Neuronal stem cell (in vitro differentiated cells): ENCODE data around the gene PEDS1.
A peak's percentile ranks its signal among the peaks of the same experiment; 100 is the strongest.

Experiments
- DNase-seq: peaks from one replicate; pipeline ENCODE4 v3.0.0-alpha.2; 2013; ENCODE audit warnings: low spot score
- H2AFZ ChIP-seq: one replicate; pipeline ENCODE4 v1.6.1; 2013; ENCODE audit warnings: mild to moderate bottlenecking, low read length, inconsistent platforms
- H2AK5ac ChIP-seq: 2 replicates; pipeline ENCODE4 v1.6.1; 2013; ENCODE audit warnings: low read depth, mild to moderate bottlenecking, inconsistent platforms, low read length, moderate library complexity, mixed read lengths
- H2BK120ac ChIP-seq: 2 replicates; pipeline ENCODE4 v1.6.1; 2013; ENCODE audit warnings: low read depth, mild to moderate bottlenecking, inconsistent platforms, low read length, moderate library complexity, mixed read lengths
- H2BK12ac ChIP-seq: one replicate; pipeline ENCODE4 v1.6.1; 2013; ENCODE audit warnings: low read length, inconsistent platforms
- H2BK15ac ChIP-seq: 2 replicates; pipeline ENCODE4 v1.6.1; 2013; ENCODE audit warnings: mild to moderate bottlenecking, low read length, inconsistent platforms, mixed read lengths
- H2BK5ac ChIP-seq: one replicate; pipeline ENCODE4 v1.6.1; 2013; ENCODE audit warnings: inconsistent platforms, mild to moderate bottlenecking, low read length, moderate library complexity
- H3K14ac ChIP-seq: one replicate; pipeline ENCODE4 v1.6.1; 2013; ENCODE audit warnings: low read length, inconsistent platforms
- H3K18ac ChIP-seq: 2 replicates; pipeline ENCODE4 v1.6.1; 2013; ENCODE audit warnings: low read length, inconsistent platforms
- H3K23ac ChIP-seq: 2 replicates; pipeline ENCODE4 v1.6.1; 2013; ENCODE audit warnings: low read depth, mild to moderate bottlenecking, mixed read lengths, low read length, inconsistent platforms; ENCODE audit not compliant: poor library complexity
- H3K27ac ChIP-seq: replicated peaks from 3 replicates; pipeline ENCODE4 v1.5.1; 2013; ENCODE audit warnings: low read length, inconsistent platforms
- H3K27me3 ChIP-seq, 3 experiments: 2 replicates each; pipeline ENCODE4 v1.6.1; 2013; ENCODE audit warnings: low read length in 3 of 3, mild to moderate bottlenecking in 2 of 3, inconsistent platforms in 1 of 3, low read depth in 1 of 3, mixed read lengths in 1 of 3, moderate library complexity in 1 of 3; ENCODE audit not compliant: control insufficient read depth in 3 of 3, insufficient read depth in 3 of 3
- H3K36me3 ChIP-seq, 2 donors: replicated peaks in 1 of 2; 2 replicates each; pipeline ENCODE4 v1.6.1; 2013; ENCODE audit warnings: low read length in 2 of 2; ENCODE audit not compliant: control insufficient read depth in 2 of 2, insufficient read depth in 2 of 2
- H3K4ac ChIP-seq: 2 replicates; pipeline ENCODE4 v1.6.1; 2013; ENCODE audit warnings: inconsistent platforms, mild to moderate bottlenecking, low read length, moderate library complexity
- H3K4me1 ChIP-seq, 2 donors: 1 replicate in 1 of 2; 2 replicates in 1 of 2; pipeline ENCODE4 v1.6.1; 2013; ENCODE audit warnings: low read length in 2 of 2, low read depth in 1 of 2; ENCODE audit not compliant: control insufficient read depth in 2 of 2, insufficient read depth in 1 of 2
- H3K4me2 ChIP-seq: one replicate; pipeline ENCODE4 v1.6.1; 2013; ENCODE audit warnings: mild to moderate bottlenecking, low read length, inconsistent platforms; ENCODE audit not compliant: insufficient read depth, poor library complexity, severe bottlenecking
- H3K4me3 ChIP-seq, 2 donors: 2 replicates each; pipeline ENCODE4 v1.5.1; 2013; ENCODE audit warnings: low read length in 2 of 2, mild to moderate bottlenecking in 2 of 2, inconsistent platforms in 1 of 2, moderate library complexity in 1 of 2
- H3K79me1 ChIP-seq: one replicate; pipeline ENCODE4 v1.6.1; 2013; ENCODE audit warnings: low read depth, mild to moderate bottlenecking, inconsistent platforms, low read length, moderate library complexity
- H3K9ac ChIP-seq: one replicate; pipeline ENCODE4 v1.6.1; 2013; ENCODE audit warnings: mild to moderate bottlenecking, low read depth, low read length, inconsistent platforms; ENCODE audit not compliant: poor library complexity
- H3K9me3 ChIP-seq, 2 donors: replicated peaks in 1 of 2; 2 replicates each; pipeline versions ENCODE3 to v1.6.1; 2013; ENCODE audit warnings: low read length in 2 of 2, mild to moderate bottlenecking in 2 of 2, inconsistent platforms in 1 of 2, low read depth in 1 of 2, mixed read lengths in 1 of 2, moderate library complexity in 1 of 2; ENCODE audit not compliant: control insufficient read depth in 2 of 2, insufficient read depth in 1 of 2
- H4K8ac ChIP-seq: one replicate; pipeline ENCODE4 v1.6.1; 2013; ENCODE audit warnings: low read depth, mild to moderate bottlenecking, inconsistent platforms, low read length, moderate library complexity
- H4K91ac ChIP-seq: one replicate; pipeline ENCODE4 v1.6.1; 2013; ENCODE audit warnings: low read length, low read depth, mild to moderate bottlenecking, inconsistent platforms; ENCODE audit not compliant: poor library complexity
- WGBS, 2 donors: extraction: QIAGEN DNeasy Blood & Tissue Kit; methylation state at CpG; one replicate each; pipeline ENCODE4 v1.1.7; 2013; ENCODE audit warnings: missing lambda C conversion rate in 2 of 2, mixed read lengths in 1 of 2; ENCODE audit not compliant: insufficient read length in 2 of 2, insufficient replicate concordance in 1 of 2; ENCODE audit errors: extremely low coverage in 2 of 2; 5-methylcytosine and 5-hydroxymethylcytosine counted together

PEDS1 gene

DNA sequence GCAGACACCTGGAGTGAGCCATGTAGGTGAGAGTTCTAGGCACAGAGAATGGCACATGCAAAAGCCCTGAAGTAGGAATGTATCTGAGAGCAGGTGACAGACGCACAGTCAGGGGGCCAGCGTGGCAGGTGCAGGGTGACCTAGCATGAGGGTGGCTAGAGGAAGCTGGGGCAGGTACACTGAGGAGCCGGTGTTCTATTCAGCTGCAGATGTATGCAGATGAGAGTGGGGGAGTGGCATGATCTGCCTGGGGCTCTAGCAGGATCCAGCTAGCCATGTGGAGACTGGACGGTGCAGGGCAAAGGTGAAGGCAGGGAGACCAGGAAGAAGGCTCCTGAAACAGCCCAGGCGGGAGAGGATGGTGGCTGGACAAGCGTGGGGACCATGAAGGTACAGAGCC lies 10.7 kb downstream of the PEDS1 start:
- no peak overlapping the region for H4K8ac ChIP-seq
- no peak overlapping the region for H3K4me3 ChIP-seq
- peak overlapping the region; percentile 43 for H3K23ac ChIP-seq
- no peak overlapping the region for H3K9ac ChIP-seq
- H2BK120ac ChIP-seq: no peak overlapping the region
- no peak overlapping the region for H2AFZ ChIP-seq
- WGBS, 2 donors: no CpG with 5 or more reads among the region's 6 CpGs
- H3K27me3 ChIP-seq: no peaks in the 10 kb centered on the region
- no peak for DNase-seq
- H3K4me1 ChIP-seq: peaks cover 8 to 12% of the 10 kb centered on the region in 2 donors
- no peak overlapping the region for H2BK5ac ChIP-seq
- H3K9me3 ChIP-seq: no peaks in the 10 kb centered on the region
- peaks cover 10% of the 10 kb centered on the region for H3K79me1 ChIP-seq
- H4K91ac ChIP-seq: no peak overlapping the region
- H3K4me2 ChIP-seq: no peak overlapping the region
- no peak overlapping the region for H3K18ac ChIP-seq
- no peak overlapping the region for H3K14ac ChIP-seq
- H3K36me3 ChIP-seq: peaks cover 23 to 73% of the 10 kb centered on the region in 2 donors
- H3K4ac ChIP-seq: no peak overlapping the region
- no peak overlapping the region for H2BK15ac ChIP-seq
- no peak overlapping the region for H3K27ac ChIP-seq
- no peak overlapping the region for H2AK5ac ChIP-seq
- no peak overlapping the region for H2BK12ac ChIP-seq

DNA sequence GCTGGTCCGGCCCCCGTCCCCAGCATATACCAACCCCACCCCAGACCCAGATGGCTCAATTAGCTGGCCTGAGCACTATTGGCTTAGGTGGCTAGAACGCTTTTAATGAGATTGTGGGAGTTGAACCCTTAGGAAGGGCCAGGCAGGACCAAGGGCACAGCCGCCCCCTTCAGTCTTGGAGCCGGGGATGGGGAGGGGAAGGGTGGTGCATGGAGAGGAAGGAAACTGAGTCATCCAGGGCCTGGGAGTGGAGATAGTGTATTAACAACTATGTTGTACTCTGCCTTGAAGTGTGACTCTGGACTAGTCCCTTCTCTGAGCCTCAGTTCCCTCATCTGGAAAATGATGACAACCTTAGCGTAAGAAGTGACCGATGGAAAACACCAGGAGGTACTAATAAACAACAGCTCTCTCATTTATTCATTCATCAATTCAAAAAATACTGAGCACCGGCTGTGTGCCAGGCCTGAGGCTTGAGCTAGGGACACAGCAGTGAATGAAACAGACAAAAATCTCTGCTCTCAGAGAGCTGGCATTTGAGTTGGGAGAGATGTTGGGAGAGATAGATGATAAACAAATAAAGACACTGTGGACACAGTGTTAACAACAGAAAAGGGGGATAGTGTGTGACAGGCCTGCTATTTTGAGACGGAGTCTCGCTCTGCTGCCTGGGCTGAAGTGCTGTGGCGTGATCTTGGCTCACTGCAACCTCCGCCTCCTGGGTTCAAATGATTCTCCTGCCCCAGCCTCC lies 11.5 kb downstream of the PEDS1 start:
- WGBS, 2 donors: no CpG with 5 or more reads among the region's 12 CpGs
- no peak overlapping the region for H3K4me2 ChIP-seq
- peaks cover 25 to 72% of the 10 kb centered on the region in 2 donors for H3K36me3 ChIP-seq

DNA sequence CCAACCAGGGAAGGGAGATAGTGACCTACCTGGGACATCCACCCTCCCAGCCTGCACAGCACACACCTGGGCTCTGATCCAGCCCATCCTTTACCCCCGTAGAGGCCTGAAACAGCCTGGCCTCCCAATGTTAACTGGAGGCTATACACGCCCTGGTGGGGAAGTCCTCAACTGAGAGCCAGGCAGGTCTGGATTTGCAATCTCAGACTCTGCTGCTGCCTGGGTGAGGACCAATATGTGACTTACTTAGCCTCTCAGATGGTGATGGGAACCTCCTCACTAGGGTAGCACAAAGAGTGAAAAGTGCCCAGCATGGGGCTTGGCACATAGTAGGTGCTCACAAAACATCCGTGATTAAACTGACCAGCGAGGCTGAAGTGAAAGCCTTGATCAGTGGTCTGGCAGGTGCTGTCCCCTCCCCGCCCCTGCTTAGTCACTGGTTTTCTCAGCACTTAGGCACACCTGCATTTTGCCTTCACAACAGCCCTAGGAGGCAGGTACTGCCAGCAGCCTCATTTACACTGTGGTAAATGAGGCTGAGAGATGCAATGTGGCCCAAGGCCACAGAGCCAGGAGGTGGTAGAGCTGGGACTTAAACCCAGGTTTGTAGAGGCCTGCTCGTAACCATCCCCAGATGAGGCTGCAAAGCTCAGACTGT lies 12.4 kb downstream of the PEDS1 start:
- Histone ChIP-seq H2AK5ac (no peak overlapping the region), H3K36me3 (peaks cover 20 to 72% of the 10 kb centered on the region in 2 donors), H3K14ac (no peak overlapping the region), H3K9ac (no peak overlapping the region), H2BK12ac (no peak overlapping the region), H4K8ac (no peak overlapping the region), H3K9me3 (no peaks in the 10 kb centered on the region), H2BK15ac (no peak overlapping the region), H2BK120ac (no peak overlapping the region), H3K18ac (no peak overlapping the region), H2BK5ac (no peak overlapping the region), H2AFZ (no peak overlapping the region), H3K4me1 (peaks cover 0 to under 1% of the 10 kb centered on the region in 2 donors), H3K4me3 (no peak overlapping the region), H3K27ac (no peak overlapping the region), H3K4me2 (no peak overlapping the region), H3K79me1 (peaks cover 3% of the 10 kb centered on the region), H3K27me3 (no peaks in the 10 kb centered on the region), H4K91ac (no peak overlapping the region), H3K4ac (no peak overlapping the region), H3K23ac (no peak overlapping the region)
- WGBS, 2 donors: no CpG with 5 or more reads among the region's 6 CpGs
- no peak for DNase-seq

More for the DNA sequence above, 11.5 kb downstream of the PEDS1 start:
- Histone ChIP-seq H3K27me3 (no peaks in the 10 kb centered on the region), H2AFZ (no peak overlapping the region), H3K4me1 (peaks cover 4 to 9% of the 10 kb centered on the region in 2 donors), H3K4ac (no peak overlapping the region), H2BK5ac (no peak overlapping the region), H4K91ac (no peak overlapping the region), H2BK12ac (no peak overlapping the region), H3K23ac (no peak overlapping the region), H3K14ac (no peak overlapping the region), H3K18ac (no peak overlapping the region), H3K79me1 (peaks cover 10% of the 10 kb centered on the region), H2BK15ac (no peak overlapping the region), H2BK120ac (no peak overlapping the region), H3K4me3 (no peak overlapping the region), H3K9ac (no peak overlapping the region), H3K27ac (no peak overlapping the region), H2AK5ac (no peak overlapping the region), H3K9me3 (no peaks in the 10 kb centered on the region), H4K8ac (no peak overlapping the region)
- no peak for DNase-seq

DNA sequence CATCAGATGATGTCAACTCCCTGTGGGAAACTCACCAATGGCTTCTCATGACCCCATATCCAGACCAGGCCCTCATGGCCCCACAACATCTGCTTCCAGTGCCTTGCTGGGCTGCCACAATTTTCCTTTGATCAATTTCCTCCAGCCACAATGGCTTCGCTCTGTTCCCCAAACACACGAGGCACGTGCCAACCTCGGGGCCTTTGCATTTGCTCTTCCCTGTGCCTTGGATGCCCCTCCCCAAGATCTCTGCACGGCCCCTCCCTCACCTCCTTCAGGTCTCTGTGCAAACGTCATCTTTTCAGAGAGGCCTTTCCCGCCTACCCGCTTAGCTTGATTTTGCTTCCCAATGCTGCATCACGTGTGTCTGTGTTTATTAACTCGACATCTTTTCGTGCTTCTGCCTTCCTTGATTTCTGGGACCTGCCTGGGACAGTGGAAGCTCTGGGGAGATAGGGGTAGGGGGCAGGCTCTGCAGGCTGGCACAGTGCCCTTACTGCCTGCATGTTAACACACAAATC lies 13.1 kb downstream of the PEDS1 start:
- DNase-seq: no peak
- H3K27me3 ChIP-seq: no peaks in the 10 kb centered on the region
- no peak overlapping the region for H3K27ac ChIP-seq
- no peak overlapping the region for H3K9ac ChIP-seq
- no peak overlapping the region for H2BK12ac ChIP-seq
- H3K4me1 ChIP-seq: no peaks in the 10 kb centered on the region
- no peak overlapping the region for H3K14ac ChIP-seq
- no peak overlapping the region for H3K18ac ChIP-seq
- no peak overlapping the region for H4K8ac ChIP-seq
- no peak overlapping the region for H2BK120ac ChIP-seq
- no peak overlapping the region for H3K23ac ChIP-seq
- no peak overlapping the region for H3K4ac ChIP-seq
- peaks cover 21 to 72% of the 10 kb centered on the region in 2 donors for H3K36me3 ChIP-seq
- no peak overlapping the region for H2BK15ac ChIP-seq
- H3K9me3 ChIP-seq: no peaks in the 10 kb centered on the region
- peaks cover 2% of the 10 kb centered on the region for H3K79me1 ChIP-seq
- H3K4me2 ChIP-seq: no peak overlapping the region
- no peak overlapping the region for H2BK5ac ChIP-seq
- H2AK5ac ChIP-seq: no peak overlapping the region
- H4K91ac ChIP-seq: no peak overlapping the region
- no CpG with 5 or more reads among the region's 11 CpGs for WGBS, 2 donors
- H2AFZ ChIP-seq: no peak overlapping the region
- H3K4me3 ChIP-seq: no peak overlapping the region
